Measurements from ENCODE around the gene CKS1B.

GRCh38 chr1:154936555-154937084 is 37.9 kb upstream of the CKS1B start, which contains the start of gene PMVK:
- peak; percentile 50; the same call in 1 of the 2 replicates for TF ChIP-seq CTCF (conservative IDR thresholded peaks at IDR 0.05; ENCODE audit: low read depth, low read length)
- TF ChIP-seq EZH2 (IDR thresholded peaks at IDR 0.05; ENCODE audit: borderline replicate concordance, low read depth, low read length, poor library complexity, severe bottlenecking), result no peak
